ENCODE measurements around the gene SEMA3G. TPM values are rescaled to one million over a fixed set of nuclear protein-coding genes. Genes with fewer than 3 reads are reported as not detected.

SEMA3G gene
- total RNA-seq, 1 experiment from 2014 or later = not detected

DNA sequence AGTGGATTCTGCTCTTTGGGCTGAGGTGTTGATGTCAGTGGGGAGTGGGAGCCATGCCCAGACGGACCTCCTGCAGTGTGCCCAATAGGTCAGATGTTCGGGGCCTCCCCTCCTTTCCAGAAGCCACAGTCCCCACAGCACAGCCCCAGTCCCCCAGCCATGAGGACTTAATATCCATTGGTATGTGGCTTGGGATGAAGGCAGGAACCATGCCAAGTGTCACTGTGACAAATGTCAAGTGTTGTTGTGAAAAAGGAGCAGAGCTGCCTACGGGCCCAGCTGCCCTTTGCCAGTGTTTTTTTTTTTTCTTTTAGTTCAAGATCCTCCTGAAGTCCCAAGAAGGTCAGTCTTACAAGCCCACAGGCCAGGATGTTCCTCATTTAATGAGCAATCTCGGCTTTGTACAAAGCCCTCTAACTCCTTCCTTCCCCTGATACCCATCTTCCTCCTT is 12.2 kb downstream of the SEMA3G start:
- in situ Hi-C loops (cut with HindIII; ENCODE audit: low pct_unique_long_range_greater_than_20kb, low sequenced_read_pairs) = no loop called here
- no peak for DNase-seq (ENCODE audit: low read depth)

DNA sequence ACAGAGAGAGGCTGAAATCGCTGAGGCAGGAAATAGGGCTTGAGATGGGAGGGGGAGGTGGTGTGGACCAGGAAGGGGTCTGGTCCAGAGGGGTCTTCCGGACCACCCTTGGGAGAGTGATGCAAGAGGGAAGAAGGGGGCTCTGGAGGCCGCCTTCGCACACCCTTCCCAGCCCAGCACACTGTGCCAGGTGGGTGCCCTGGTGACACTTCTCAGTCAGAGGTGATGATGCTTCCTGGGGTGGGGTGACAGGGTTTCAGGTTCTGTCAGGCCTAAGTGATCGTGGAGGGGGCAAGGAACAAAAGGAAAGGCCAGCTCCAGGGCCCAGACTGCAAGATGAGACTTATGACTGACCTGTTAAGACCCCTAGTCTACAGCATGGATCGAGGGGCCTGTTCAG is 12.7 kb downstream of the SEMA3G start:
- no peak for DNase-seq (ENCODE audit: low read depth)
- in situ Hi-C loops (cut with HindIII; ENCODE audit: low pct_unique_long_range_greater_than_20kb, low sequenced_read_pairs) = no loop called here

DNA sequence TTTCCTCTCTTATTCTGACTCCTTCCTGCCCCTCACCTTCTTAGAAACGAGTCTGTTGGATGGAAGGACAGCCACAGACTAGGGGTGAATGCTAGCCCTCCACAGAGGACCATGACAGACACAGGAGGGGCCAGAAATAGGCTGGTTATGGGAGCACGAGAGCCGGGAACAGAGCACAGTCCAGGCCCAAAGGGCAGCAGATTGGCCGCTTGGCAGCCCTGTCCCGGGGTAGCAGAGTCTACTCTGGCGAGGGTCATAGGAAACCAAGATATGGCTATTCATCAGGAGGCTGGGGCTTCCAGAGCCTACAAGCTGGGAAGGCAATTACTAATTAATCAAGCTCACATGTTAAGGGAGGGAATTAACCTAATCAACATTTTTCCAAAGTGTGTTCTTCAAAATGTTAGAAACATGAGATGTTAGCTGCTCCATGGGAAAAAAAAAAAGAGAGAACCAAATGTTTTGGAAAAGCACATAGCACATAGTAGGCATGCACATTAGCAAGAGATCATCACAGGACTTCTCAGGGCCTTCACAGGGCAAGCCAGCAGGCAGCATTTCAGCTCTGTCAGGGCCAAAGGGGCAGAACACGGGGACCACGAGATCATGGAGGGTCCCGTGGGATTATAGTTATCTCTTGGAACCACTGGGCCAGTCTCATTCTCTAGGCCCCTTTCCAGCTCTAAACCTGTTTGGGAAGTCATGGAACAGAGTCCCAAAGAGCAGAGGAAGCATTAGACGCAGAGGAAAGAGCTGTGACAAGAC is 13.3 kb downstream of the SEMA3G start:
- in situ Hi-C loops (cut with HindIII; ENCODE audit: low pct_unique_long_range_greater_than_20kb, low sequenced_read_pairs) = no loop called here
- no peak for DNase-seq (ENCODE audit: low read depth)

DNA sequence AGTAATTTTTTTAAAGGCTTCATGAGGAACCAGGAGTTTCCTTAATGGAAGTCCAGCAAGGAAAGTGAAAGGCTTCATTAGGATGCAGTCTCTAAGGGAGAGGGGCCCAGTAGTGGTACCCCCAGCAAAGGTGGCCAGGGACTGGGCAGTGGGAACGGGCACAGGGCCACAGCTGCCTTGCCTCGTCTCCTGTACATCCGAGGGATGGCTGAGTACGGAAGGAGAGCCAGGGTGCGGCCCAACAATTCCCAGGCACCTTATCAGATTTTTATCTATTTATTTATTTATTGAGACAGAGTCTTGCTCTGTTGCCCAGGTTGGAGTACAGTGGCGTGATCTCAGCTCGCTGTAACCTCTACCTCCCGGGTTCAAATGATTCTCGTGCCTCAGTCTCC is 14.5 kb downstream of the SEMA3G start:
- in situ Hi-C loops (cut with HindIII; ENCODE audit: low pct_unique_long_range_greater_than_20kb, low sequenced_read_pairs) = no loop called here

DNA sequence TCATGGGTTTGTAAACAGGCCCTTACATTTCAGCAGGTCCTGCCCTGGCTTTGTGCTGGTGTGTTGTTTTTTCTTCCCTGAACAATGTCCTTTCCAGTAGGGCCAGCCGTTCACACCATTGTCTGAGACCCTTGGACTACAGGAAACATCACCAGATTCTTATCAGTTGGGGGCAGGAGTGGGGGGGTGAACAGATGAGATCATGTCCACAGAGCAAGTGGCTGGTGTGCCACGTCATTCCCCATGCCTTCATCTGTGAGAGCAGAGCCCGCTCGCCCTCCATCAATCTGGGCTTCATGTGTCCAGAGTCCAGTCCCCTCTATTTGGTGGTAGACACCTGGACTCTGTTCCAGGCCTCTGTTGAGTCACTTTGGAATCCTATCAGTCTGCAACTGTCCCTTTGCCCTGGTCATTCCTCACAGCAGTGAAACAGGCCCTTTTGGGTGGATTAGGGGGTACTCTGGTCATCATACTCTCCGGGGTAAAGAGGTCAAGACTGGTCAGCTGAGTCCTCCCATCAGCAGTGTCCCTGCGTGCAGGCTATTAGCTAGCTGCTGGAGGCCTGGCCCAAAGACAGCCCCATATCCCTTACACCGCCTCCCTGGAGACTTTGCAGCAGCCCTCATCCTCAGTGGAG is 15.0 kb downstream of the SEMA3G start:
- no peak for DNase-seq (ENCODE audit: low read depth)
- in situ Hi-C loops (cut with HindIII; ENCODE audit: low pct_unique_long_range_greater_than_20kb, low sequenced_read_pairs) = no loop called here

More for the DNA sequence above, 14.5 kb downstream of the SEMA3G start:
- DNase-seq (ENCODE audit: low read depth) = no peak

DNA sequence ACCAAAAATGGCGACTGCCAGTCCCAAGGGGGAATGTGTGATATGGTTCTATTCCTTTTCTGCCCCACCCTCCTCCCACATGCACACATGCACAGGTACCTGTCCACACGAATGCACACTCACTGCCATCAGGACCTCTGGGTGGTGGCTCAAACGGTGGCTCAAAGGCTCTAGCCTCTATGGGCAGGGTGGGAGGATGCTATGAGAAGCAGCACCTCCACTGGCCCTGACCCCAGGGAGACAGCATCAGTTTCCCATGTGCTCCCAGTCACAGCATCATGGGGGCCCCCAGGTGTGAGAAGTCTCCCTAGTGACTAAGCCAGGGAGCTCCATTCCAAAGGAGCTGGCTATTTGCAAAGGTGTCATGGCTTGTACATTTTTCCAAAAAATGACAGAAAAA is 15.9 kb downstream of the SEMA3G start:
- no peak for DNase-seq (ENCODE audit: low read depth)
- in situ Hi-C loops (cut with HindIII; ENCODE audit: low pct_unique_long_range_greater_than_20kb, low sequenced_read_pairs) = no loop called here

DNA sequence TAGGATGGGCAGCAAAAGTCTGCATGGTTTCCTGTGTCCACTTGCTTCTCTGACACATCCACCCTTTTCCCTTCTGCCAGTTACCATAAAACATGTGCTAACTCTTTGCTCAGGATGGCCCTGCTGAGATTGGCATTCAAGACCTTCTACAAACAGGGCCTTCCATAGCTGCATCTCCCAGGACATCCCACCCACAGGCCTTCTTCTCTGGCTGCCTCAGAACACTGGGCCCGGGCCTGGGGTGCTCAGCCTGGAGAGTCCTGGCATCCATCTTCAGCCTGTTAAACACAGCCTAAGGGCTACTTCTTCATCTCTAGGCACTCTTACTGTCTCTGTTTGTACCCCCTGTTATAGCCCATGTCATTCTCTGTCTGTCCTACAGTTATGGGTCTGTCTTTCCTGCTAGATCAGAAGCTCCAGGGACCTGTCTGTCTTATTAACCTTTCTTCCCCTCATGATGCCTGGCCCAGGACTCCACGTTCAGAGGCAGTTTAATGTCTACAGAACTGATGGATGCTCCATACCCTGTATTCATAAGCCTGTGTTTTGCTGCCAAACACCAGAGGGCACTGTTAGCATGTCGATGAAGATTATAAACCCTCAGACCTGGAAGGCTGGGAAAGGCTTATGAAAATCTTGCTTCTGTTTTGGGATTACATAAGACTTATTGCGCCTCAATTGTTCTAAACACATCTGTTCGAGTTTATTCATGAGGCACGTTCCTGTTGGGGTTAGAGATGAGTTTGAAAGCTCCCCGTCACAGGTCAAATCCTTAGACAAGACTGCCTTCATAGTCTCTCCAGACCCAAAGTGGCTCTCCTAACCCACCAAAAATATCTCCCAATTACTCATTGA is 16.5 kb downstream of the SEMA3G start:
- peak; percentile 31 for DNase-seq (ENCODE audit: low read depth)
- in situ Hi-C loops (cut with HindIII; ENCODE audit: low pct_unique_long_range_greater_than_20kb, low sequenced_read_pairs) = no loop called here

DNA sequence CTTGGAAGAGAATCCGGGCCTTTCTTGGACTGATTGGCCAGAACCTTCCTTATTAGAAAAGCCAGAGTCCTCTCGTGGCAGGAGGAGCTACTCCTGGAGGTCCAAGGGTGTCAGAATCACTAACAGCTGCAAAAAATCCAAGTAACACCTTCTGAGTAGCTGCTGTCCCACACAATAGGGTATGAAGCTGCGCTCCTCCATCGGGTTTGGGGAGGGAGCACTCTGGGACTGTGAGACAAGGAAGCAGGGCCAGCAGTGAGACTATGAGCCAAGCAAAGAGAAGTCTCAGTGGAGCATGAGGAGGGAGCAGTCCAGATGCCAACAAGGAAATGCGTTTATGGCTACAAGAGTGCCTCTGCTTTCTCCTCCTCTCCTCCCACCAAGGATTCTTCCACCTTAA is 21.7 kb downstream of the SEMA3G start:
- DNase-seq (ENCODE audit: low read depth) = no peak
- in situ Hi-C loops (cut with HindIII; ENCODE audit: low pct_unique_long_range_greater_than_20kb, low sequenced_read_pairs) = no loop called here

DNA sequence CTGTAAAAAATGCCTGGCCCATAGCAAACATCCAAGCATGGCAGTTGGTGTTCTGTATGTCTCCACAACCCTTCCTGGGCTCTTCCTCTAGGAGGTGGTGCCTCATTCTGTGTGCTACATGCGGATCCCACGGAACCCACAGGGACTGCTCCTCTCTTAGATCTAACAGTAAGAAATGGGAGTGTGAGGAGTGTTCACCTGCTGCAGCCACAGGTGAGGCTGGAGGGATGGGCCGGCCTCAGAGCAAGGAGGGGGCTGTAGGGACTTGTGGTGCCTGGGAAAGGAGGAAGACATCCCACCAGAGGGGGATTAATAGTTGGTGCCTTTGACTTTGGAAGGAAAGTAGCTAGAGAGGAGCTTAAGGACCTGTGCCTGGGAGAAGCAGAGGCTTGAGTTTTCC is 22.2 kb downstream of the SEMA3G start:
- no peak for DNase-seq (ENCODE audit: low read depth)
- in situ Hi-C loops (cut with HindIII; ENCODE audit: low pct_unique_long_range_greater_than_20kb, low sequenced_read_pairs) = no loop called here

DNA sequence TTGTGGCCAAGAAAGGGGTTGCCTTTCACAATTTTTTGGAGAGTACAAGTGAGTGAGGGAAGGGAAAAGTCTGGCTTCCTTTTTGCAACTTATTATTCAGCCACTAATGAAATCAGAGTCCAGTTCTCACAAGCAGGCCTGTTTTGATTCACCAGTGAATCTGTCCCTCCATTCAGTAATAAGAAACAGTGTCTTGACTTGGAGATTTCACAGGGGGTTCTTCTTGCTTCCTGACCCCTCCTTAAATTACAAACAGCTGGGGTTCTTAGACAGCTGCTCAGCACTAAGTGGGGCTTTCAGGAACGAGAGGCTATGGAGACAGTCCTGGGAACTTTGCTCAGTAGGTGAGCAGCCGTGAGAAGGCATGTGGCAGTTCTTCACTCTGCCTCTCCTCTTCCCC is 24.5 kb downstream of the SEMA3G start:
- no peak for DNase-seq (ENCODE audit: low read depth)
- in situ Hi-C loops (cut with HindIII; ENCODE audit: low pct_unique_long_range_greater_than_20kb, low sequenced_read_pairs) = no loop called here

DNA sequence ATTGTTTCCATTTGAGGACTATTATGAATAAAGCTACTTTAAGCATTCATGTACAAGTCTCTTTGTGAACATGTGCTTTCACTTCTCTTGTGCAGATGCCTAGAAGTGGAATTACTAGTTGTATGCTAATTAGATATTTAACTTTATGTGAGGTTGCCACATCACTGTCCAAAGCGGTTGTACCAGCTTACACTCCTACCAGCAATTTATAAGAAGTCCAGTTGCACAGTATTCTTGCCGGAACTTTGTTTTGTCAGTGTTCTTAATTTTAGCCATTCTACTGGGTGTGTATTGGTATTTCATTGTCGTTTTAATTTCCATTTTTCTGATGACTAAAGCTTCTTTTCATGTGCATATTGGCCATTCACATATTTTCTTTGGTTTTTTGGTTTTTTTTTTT is 29.1 kb downstream of the SEMA3G start:
- in situ Hi-C loops (cut with HindIII; ENCODE audit: low pct_unique_long_range_greater_than_20kb, low sequenced_read_pairs) = no loop called here
- DNase-seq (ENCODE audit: low read depth) = no peak

DNA sequence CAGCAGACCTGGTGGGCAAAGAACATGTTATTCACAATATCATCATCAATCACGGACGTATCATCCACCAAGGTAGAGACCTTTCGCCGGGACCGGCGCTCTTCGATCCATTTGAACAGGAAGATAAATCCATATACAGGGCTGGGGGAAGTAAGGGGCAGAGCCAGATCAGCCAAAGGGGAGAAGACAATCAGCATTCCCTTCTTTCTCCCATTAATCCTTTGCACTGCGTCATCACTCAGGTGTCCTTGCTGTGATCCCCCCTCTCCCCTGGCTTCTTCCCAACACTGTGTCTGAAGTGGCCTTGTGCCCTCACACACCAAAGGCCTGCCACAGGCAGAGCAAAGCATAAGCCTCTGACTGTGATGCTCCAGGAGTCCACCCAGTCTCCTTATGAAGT is 36.4 kb downstream of the SEMA3G start:
- no peak for DNase-seq (ENCODE audit: low read depth)
- in situ Hi-C loops (cut with HindIII; ENCODE audit: low pct_unique_long_range_greater_than_20kb, low sequenced_read_pairs) = no loop called here

DNA sequence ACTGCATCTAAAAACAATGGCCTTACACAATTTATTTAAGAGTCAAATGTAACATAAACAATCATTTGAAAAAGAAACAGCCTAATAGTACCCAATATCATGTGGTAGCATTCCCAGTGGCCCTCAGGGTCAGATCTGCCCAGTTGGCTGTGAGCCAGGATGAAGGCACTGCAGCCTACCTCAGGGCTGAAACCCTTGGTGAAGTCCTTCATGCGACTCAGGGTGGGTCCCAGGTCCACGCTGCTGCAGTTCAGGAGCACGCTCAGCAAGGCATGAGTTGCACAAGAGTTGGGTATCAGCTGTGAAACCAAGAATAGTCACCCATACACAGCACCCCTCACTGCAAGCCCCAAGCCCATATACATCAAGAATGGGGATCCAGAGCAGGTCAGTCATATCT is 37.1 kb downstream of the SEMA3G start:
- in situ Hi-C loops (cut with HindIII; ENCODE audit: low pct_unique_long_range_greater_than_20kb, low sequenced_read_pairs) = no loop called here
- no peak for DNase-seq (ENCODE audit: low read depth)

DNA sequence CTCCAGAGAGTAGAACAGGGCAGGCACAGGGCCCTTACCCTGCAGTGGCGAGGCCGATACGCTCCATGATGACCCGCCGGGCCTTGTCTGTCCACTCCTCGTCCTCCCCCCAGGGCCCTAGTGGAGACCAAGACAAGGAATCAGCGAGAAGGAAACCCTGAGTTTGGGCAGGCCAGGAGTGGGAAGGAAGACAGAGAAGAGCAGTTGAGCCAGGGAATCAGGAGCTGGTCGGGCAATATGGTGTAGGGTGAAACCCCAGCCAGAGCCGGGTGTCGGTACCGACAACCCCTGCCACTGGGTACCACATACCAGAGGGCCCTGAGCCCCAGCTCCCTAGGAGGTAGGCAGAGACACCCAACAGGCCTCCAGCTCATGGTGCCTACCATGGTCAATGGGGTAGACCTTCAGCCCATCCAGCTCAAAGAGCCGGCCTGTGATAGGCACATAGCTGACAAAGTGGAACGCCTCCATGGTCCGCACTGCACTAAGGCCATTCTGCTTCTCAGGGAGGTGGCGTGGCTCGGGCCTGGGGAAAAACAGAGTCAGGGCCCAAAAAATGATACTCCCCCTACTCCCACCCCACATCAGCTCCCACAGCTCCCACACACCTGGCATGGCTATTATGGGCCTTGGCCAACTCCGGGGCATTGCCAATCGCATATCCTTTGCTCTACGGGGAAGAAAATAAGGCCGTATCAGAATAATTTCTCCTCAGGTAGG is 38.0 kb downstream of the SEMA3G start:
- DNase-seq (ENCODE audit: low read depth) = no peak
- in situ Hi-C loops (cut with HindIII; ENCODE audit: low pct_unique_long_range_greater_than_20kb, low sequenced_read_pairs) = no loop called here

DNA sequence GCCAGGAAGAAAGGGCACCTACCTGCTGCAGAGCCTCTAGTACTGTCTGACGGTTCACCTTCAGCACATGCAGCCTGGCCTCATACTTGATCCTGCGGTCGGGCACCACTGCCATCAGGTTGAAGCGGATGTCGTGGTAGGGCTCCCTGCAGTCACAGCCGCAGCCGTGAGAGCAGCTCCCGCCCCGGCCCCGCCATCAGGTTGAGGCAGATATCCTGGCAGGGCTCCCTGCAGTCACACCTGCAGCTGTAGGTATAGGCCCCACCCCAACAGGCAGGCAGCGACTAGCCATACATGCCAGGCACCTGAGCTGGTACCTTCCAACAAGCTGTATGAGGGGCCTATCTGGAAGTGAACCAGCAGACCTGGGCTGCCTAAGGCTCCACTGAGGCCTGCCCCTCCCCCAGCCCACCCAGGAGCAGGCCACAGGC is 38.7 kb downstream of the SEMA3G start:
- in situ Hi-C loops (cut with HindIII; ENCODE audit: low pct_unique_long_range_greater_than_20kb, low sequenced_read_pairs) = no loop called here
- no peak for DNase-seq (ENCODE audit: low read depth)

DNA sequence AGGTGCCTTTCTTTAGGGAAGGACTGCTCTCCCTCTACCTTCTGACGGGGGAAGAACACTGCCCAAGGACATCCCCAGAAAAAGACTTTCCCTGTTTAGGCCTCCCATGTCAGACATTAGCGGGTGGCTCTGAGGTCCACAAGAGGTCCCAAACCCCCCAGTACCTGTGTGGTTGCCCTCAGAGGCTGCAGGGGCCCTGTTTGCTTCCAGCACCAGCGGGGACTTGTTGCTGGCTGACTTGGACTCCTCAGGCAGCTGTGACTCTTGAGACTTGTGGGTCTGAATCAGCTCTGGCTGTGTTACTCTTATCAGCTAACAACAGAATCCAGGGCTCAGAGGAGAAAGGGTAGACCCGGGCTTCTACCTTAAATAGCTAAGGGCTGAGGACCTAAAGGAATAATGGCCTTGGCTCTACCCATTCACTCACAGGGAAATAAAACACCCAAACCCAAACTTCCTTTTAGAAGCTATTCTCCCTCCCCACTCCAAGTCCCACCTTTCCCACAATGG is 39.2 kb downstream of the SEMA3G start:
- no peak for DNase-seq (ENCODE audit: low read depth)
- in situ Hi-C loops (cut with HindIII; ENCODE audit: low pct_unique_long_range_greater_than_20kb, low sequenced_read_pairs) = no loop called here

DNA sequence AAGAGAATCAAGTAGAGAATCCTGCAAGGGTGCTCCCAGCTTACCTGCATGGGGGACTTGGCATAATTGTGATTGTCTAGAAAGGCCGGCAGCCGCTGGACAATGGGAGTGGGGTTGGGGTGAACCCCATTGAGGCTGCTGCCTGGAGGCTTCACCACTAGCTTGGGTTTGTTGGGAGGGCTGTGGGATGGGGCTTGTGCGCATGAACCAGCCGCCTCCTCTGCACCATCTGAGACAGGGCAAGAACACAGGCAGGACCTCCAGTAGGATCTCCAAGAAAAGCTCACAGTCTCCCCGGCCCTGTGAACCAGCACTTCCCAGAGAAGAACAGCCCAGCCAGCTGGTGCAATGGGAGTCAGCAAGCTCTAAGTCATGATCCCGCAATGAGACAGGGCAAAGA is 39.8 kb downstream of the SEMA3G start:
- in situ Hi-C loops (cut with HindIII; ENCODE audit: low pct_unique_long_range_greater_than_20kb, low sequenced_read_pairs) = no loop called here
- no peak for DNase-seq (ENCODE audit: low read depth)

DNA sequence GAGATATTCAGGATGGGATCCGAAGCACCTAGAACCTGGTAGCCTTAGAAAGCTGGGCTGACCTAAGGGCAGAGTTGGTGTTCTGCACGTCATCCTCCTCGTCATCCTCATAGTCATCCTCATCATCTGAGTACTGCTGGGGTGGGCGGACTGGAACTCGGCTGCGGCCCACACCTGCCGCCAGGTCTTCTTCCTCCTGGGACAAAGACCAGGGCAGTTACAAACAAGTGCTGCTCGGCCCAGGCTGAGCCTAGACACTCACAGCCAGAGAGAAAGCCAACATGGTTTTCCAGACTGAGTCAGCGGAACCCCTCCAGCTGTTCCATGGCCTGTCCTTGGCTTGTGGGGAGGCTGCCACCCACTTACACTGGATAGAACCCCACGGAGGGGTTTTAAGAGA is 40.5 kb downstream of the SEMA3G start:
- no peak for DNase-seq (ENCODE audit: low read depth)
- in situ Hi-C loops (cut with HindIII; ENCODE audit: low pct_unique_long_range_greater_than_20kb, low sequenced_read_pairs) = no loop called here

All from Caki2 (cell line).